HEK293 (cell line): ENCODE results near the gene ETNK2.
A peak's percentile ranks its signal among the peaks of the same experiment; 100 is the strongest.

Experiments used
- CTCF ChIA-PET: fragments of 350-600 bp; formaldehyde crosslinking; extraction: SDS; loops from one replicate; lab custom pipeline; 2021; ENCODE audit warnings: antibody characterized with exemption; lab: Yijun Ruan, JAX
- POLR2A ChIA-PET: fragments of 300-600 bp; formaldehyde crosslinking; extraction: SDS; loops from one replicate; lab custom pipeline; 2020; ENCODE audit warnings: antibody characterized with exemption, inconsistent platforms; lab: Yijun Ruan, JAX
- H3K27ac ChIP-seq: fragments of 200-500 bp; sonication (Bioruptor generic); 2 replicates; pipeline ENCODE4 v1.5.1; 2014; ENCODE audit warnings: low read depth, low read length, control low read depth, inconsistent platforms; ENCODE audit errors: extremely low read depth
- H3K36me3 ChIP-seq, 2 experiments: fragments of 200-500 bp in 1 of 2; sonication (Bioruptor generic) in 1 of 2; 1 replicate in 1 of 2; 2 replicates in 1 of 2; pipeline ENCODE4 v1.5.1; 2014 to 2017; ENCODE audit warnings: inconsistent platforms in 2 of 2, low read length in 2 of 2; ENCODE audit not compliant: control insufficient read depth in 2 of 2, insufficient read depth in 1 of 2
- H3K4me1 ChIP-seq: fragments of 200-500 bp; sonication (Bioruptor generic); 2 replicates; pipeline ENCODE4 v1.5.1; 2014; ENCODE audit warnings: mild to moderate bottlenecking, low read length, inconsistent platforms; ENCODE audit not compliant: control insufficient read depth, insufficient read depth
- H3K4me3 ChIP-seq: 2 replicates; pipeline ENCODE4 v1.5.1; 2011; ENCODE audit warnings: low read depth, mild to moderate bottlenecking, control low read depth, low read length, moderate library complexity
- H3K9me3 ChIP-seq: fragments of 200-500 bp; sonication (Bioruptor generic); 2 replicates; pipeline ENCODE4 v1.5.1; 2014; ENCODE audit warnings: low read depth, low read length, inconsistent platforms; ENCODE audit not compliant: control insufficient read depth, insufficient read depth
- BCL11B ChIP-seq: fragments of 450-650 bp; formaldehyde crosslinking; IDR thresholded peaks from 2 replicates; pipeline ENCODE4 v1.5.1; 2016; ENCODE audit warnings: low read depth, missing biosample characterization, missing genetic modification characterization
- GLIS1 ChIP-seq: fragments of 450-650 bp; formaldehyde crosslinking; IDR thresholded peaks from 2 replicates; pipeline ENCODE4 v1.5.1; 2016; ENCODE audit warnings: missing biosample characterization, missing genetic modification characterization
- GLIS2 ChIP-seq: fragments of 450-650 bp; formaldehyde crosslinking; IDR thresholded peaks from 2 replicates; pipeline ENCODE4 v1.5.1; 2016; ENCODE audit warnings: missing biosample characterization, missing genetic modification characterization
- HOXD13 ChIP-seq: sonication (generic); formaldehyde crosslinking; IDR thresholded peaks from 2 replicates; pipeline ENCODE4 v1.8.0; 2022; ENCODE audit warnings: missing genetic modification reagents, borderline replicate concordance
- KLF1 ChIP-seq: fragments of 450-650 bp; formaldehyde crosslinking; IDR thresholded peaks from 2 replicates; pipeline ENCODE4 v1.5.1; 2016; ENCODE audit warnings: missing biosample characterization, missing genetic modification characterization
- KLF8 ChIP-seq: fragments of 450-650 bp; formaldehyde crosslinking; IDR thresholded peaks from 2 replicates; pipeline ENCODE4 v1.5.1; 2016; ENCODE audit warnings: missing biosample characterization, missing genetic modification characterization
- OSR2 ChIP-seq: fragments of 450-650 bp; formaldehyde crosslinking; IDR thresholded peaks from 2 replicates; pipeline ENCODE4 v1.5.1; 2016; ENCODE audit warnings: missing biosample characterization, missing genetic modification characterization
- OVOL3 ChIP-seq: fragments of 450-650 bp; formaldehyde crosslinking; IDR thresholded peaks from 2 replicates; pipeline ENCODE4 v1.5.1; 2016; ENCODE audit warnings: missing biosample characterization, missing genetic modification characterization
- SCRT2 ChIP-seq: fragments of 450-650 bp; formaldehyde crosslinking; IDR thresholded peaks from 2 replicates; pipeline ENCODE4 v1.5.1; 2016; ENCODE audit warnings: missing biosample characterization, missing genetic modification characterization
- SP7 ChIP-seq: fragments of 450-650 bp; formaldehyde crosslinking; IDR thresholded peaks from 2 replicates; pipeline ENCODE4 v1.5.1; 2016; ENCODE audit warnings: missing biosample characterization, missing genetic modification characterization
- TSHZ1 ChIP-seq: fragments of 450-650 bp; formaldehyde crosslinking; IDR thresholded peaks from 2 replicates; pipeline ENCODE4 v1.5.1; 2016; ENCODE audit warnings: missing biosample characterization, missing genetic modification characterization, borderline replicate concordance
- WT1 ChIP-seq: fragments of 450-650 bp; formaldehyde crosslinking; IDR thresholded peaks from 2 replicates; pipeline ENCODE4 v1.5.1; 2016; ENCODE audit warnings: missing biosample characterization, missing genetic modification characterization
- YY1 ChIP-seq: fragments of 450-650 bp; formaldehyde crosslinking; IDR thresholded peaks from 2 replicates; pipeline ENCODE4 v1.5.1; 2018; ENCODE audit warnings: missing biosample characterization, missing genetic modification characterization
- ZFP37 ChIP-seq: fragments of 450-650 bp; formaldehyde crosslinking; IDR thresholded peaks from 2 replicates; pipeline ENCODE4 v1.5.1; 2016; ENCODE audit warnings: missing biosample characterization, missing genetic modification characterization
- ZNF138 ChIP-seq: fragments of 450-650 bp; formaldehyde crosslinking; IDR thresholded peaks from 2 replicates; pipeline ENCODE4 v1.5.1; 2016; ENCODE audit warnings: missing biosample characterization, missing genetic modification characterization, borderline replicate concordance
- ZNF221 ChIP-seq: fragments of 450-650 bp; formaldehyde crosslinking; IDR thresholded peaks from 2 replicates; pipeline ENCODE4 v1.5.1; 2017; ENCODE audit warnings: missing biosample characterization, missing genetic modification characterization, borderline replicate concordance
- ZNF362 ChIP-seq: fragments of 450-650 bp; formaldehyde crosslinking; IDR thresholded peaks from 2 replicates; pipeline ENCODE4 v1.5.1; 2016; ENCODE audit warnings: missing biosample characterization, missing genetic modification characterization
- TF ChIP-seq, protein P1 (sequence below): fragments of 450-650 bp; formaldehyde crosslinking; IDR thresholded peaks from 2 replicates; pipeline ENCODE4 v1.5.1; 2016; ENCODE audit warnings: missing biosample characterization, missing genetic modification characterization, borderline replicate concordance
- TF ChIP-seq, protein P2 (sequence below): fragments of 450-650 bp; formaldehyde crosslinking; IDR thresholded peaks from 2 replicates; pipeline ENCODE4 v1.5.1; 2017; ENCODE audit warnings: missing biosample characterization, missing genetic modification characterization
- TF ChIP-seq, protein P3 (sequence below): fragments of 450-650 bp; formaldehyde crosslinking; IDR thresholded peaks from 2 replicates; pipeline ENCODE4 v1.5.1; 2017; ENCODE audit warnings: missing biosample characterization, missing genetic modification characterization

Gene ETNK2

GRCh38 chr1:204093781-204094180 is 58.1 kb downstream of the ETNK2 start:
- Histone ChIP-seq H3K36me3 (no peaks in the 10 kb centered on the region), H3K9me3 (no peaks in the 10 kb centered on the region), H3K4me3 (no peak overlapping the region), H3K27ac (no peak overlapping the region), H3K4me1 (peaks cover 6% of the 10 kb centered on the region; the same call in 1 of the 2 replicates)
- ChIA-PET CTCF (interaction anchor here (0.6 kb wide), 2 partner anchors 286 to 1071 kb away, joined by 3 to 4 read pairs; no protein-coding TSS in a partner anchor), POLR2A (no interaction called here)
- no peak for TF ChIP-seq KLF8
- TF ChIP-seq GLIS1 (tag by site-specific recombination) = peak; percentile 69

GRCh38 chr1:204093421-204093717 is 58.5 kb downstream of the ETNK2 start:
- Histone ChIP-seq H3K4me3 (no peak overlapping the region), H3K4me1 (peaks cover 6% of the 10 kb centered on the region; the same call in 1 of the 2 replicates), H3K9me3 (no peaks in the 10 kb centered on the region), H3K27ac (no peak overlapping the region), H3K36me3 (no peaks in the 10 kb centered on the region)
- CTCF ChIA-PET = interaction anchor here (0.6 to 0.7 kb wide), 3 partner anchors 13 to 1071 kb away, joined by 3 to 4 read pairs (median 3); no protein-coding TSS in a partner anchor
- POLR2A ChIA-PET = no interaction called here
- TF ChIP-seq SP7 (tag by site-specific recombination) (0 out of 2 replicates have a peak, but pooled peaks have one; percentile 26), KLF8 (no peak), SCRT2 (tag by site-specific recombination) (no peak), ZFP37 (tag by site-specific recombination) (no peak), KLF1 (tag by site-specific recombination) (peak; percentile 33; the same call in 1 of the 2 replicates), WT1 (tag by site-specific recombination) (no peak), OSR2 (tag by site-specific recombination) (no peak), OVOL3 (tag by site-specific recombination) (no peak), ZNF221 (tag by site-specific recombination) (no peak), GLIS2 (tag by site-specific recombination) (0 out of 2 replicates have a peak, but pooled peaks have one; percentile 22), HOXD13 (no peak), BCL11B (tag by site-specific recombination) (no peak), TSHZ1 (no peak), ZNF362 (tag by site-specific recombination) (no peak), ZNF138 (no peak), YY1 (tag by site-specific recombination) (no peak)
- TF ChIP-seq, protein P1, sequence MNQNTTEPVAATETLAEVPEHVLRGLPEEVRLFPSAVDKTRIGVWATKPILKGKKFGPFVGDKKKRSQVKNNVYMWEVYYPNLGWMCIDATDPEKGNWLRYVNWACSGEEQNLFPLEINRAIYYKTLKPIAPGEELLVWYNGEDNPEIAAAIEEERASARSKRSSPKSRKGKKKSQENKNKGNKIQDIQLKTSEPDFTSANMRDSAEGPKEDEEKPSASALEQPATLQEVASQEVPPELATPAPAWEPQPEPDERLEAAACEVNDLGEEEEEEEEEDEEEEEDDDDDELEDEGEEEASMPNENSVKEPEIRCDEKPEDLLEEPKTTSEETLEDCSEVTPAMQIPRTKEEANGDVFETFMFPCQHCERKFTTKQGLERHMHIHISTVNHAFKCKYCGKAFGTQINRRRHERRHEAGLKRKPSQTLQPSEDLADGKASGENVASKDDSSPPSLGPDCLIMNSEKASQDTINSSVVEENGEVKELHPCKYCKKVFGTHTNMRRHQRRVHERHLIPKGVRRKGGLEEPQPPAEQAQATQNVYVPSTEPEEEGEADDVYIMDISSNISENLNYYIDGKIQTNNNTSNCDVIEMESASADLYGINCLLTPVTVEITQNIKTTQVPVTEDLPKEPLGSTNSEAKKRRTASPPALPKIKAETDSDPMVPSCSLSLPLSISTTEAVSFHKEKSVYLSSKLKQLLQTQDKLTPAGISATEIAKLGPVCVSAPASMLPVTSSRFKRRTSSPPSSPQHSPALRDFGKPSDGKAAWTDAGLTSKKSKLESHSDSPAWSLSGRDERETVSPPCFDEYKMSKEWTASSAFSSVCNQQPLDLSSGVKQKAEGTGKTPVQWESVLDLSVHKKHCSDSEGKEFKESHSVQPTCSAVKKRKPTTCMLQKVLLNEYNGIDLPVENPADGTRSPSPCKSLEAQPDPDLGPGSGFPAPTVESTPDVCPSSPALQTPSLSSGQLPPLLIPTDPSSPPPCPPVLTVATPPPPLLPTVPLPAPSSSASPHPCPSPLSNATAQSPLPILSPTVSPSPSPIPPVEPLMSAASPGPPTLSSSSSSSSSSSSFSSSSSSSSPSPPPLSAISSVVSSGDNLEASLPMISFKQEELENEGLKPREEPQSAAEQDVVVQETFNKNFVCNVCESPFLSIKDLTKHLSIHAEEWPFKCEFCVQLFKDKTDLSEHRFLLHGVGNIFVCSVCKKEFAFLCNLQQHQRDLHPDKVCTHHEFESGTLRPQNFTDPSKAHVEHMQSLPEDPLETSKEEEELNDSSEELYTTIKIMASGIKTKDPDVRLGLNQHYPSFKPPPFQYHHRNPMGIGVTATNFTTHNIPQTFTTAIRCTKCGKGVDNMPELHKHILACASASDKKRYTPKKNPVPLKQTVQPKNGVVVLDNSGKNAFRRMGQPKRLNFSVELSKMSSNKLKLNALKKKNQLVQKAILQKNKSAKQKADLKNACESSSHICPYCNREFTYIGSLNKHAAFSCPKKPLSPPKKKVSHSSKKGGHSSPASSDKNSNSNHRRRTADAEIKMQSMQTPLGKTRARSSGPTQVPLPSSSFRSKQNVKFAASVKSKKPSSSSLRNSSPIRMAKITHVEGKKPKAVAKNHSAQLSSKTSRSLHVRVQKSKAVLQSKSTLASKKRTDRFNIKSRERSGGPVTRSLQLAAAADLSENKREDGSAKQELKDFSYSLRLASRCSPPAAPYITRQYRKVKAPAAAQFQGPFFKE (tag by site-specific recombination) = no peak
- TF ChIP-seq, protein P2, sequence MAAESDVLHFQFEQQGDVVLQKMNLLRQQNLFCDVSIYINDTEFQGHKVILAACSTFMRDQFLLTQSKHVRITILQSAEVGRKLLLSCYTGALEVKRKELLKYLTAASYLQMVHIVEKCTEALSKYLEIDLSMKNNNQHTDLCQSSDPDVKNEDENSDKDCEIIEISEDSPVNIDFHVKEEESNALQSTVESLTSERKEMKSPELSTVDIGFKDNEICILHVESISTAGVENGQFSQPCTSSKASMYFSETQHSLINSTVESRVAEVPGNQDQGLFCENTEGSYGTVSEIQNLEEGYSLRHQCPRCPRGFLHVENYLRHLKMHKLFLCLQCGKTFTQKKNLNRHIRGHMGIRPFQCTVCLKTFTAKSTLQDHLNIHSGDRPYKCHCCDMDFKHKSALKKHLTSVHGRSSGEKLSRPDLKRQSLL = no peak
- TF ChIP-seq, protein P3, sequence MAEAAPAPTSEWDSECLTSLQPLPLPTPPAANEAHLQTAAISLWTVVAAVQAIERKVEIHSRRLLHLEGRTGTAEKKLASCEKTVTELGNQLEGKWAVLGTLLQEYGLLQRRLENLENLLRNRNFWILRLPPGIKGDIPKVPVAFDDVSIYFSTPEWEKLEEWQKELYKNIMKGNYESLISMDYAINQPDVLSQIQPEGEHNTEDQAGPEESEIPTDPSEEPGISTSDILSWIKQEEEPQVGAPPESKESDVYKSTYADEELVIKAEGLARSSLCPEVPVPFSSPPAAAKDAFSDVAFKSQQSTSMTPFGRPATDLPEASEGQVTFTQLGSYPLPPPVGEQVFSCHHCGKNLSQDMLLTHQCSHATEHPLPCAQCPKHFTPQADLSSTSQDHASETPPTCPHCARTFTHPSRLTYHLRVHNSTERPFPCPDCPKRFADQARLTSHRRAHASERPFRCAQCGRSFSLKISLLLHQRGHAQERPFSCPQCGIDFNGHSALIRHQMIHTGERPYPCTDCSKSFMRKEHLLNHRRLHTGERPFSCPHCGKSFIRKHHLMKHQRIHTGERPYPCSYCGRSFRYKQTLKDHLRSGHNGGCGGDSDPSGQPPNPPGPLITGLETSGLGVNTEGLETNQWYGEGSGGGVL (tag by site-specific recombination) = 0 out of 2 replicates have a peak, but pooled peaks have one; percentile 31
